Measurements from ENCODE around the gene CEMIP.

CEMIP gene

GRCh38 chr15:80778964-80779657 is at the start of gene CEMIP:
Gene CEMIP (plus strand): TSS chr15:80779370. CDS start chr15:80873880, 94,510 bp downstream.
- Histone ChIP-seq H3K4me3 (ENCODE audit: low read depth, low read length) (peak within 1 kb of the TSS; percentile 51), H3K27ac (ENCODE audit: extremely low read depth, low read depth, low read length) (no peak within 1 kb of the TSS), H3K9me3 (ENCODE audit: control insufficient read depth, insufficient read depth, low read depth, low read length) (no peaks in the 10 kb centered on the region), H3K4me1 (ENCODE audit: control insufficient read depth, insufficient read depth, low read length) (peaks cover 15% of the 10 kb centered on the region), H3K36me3 (ENCODE audit: control insufficient read depth in 2 of 2, insufficient read depth in 1 of 2, low read length in 2 of 2) (no peaks in the 10 kb centered on the region)
- POLR2A ChIA-PET: interaction anchor here (0.8 to 2.1 kb wide), 5 partner anchors 176 to 222 kb away, joined by 3 to 8 read pairs (median 4); no protein-coding TSS in a partner anchor
- CTCF ChIA-PET: interaction anchor here (0.5 to 6.6 kb wide), 76 partner anchors 8 to 982 kb away, joined by 3 to 203 read pairs (median 4); no protein-coding TSS in a partner anchor
- TF ChIP-seq MEIS1 (CRISPR knock-in tag; IDR thresholded peaks at IDR 0.05; ENCODE audit: borderline replicate concordance) (no peak), ZNF324 (tag by site-specific recombination; IDR thresholded peaks at IDR 0.05) (peak; percentile 36; the same call in 1 of the 2 replicates), GLIS2 (tag by site-specific recombination; IDR thresholded peaks at IDR 0.05) (peak; percentile 75), GLI4 (tag by site-specific recombination; IDR thresholded peaks at IDR 0.05) (no peak), ZBTB6 (tag by site-specific recombination; IDR thresholded peaks at IDR 0.05) (peak; percentile 25; the same call in 1 of the 2 replicates), ZNF214 (tag by site-specific recombination; IDR thresholded peaks at IDR 0.05; ENCODE audit: borderline replicate concordance) (no peak), CTCF (tag by site-specific recombination; IDR thresholded peaks at IDR 0.05) (peak; percentile 66), ZNF660 (tag by site-specific recombination; IDR thresholded peaks at IDR 0.05) (peak; percentile 93), PRDM4 (tag by site-specific recombination; IDR thresholded peaks at IDR 0.05) (peak; percentile 76), ZFHX2 (tag by site-specific recombination; conservative IDR thresholded peaks at IDR 0.05) (peak; percentile 93), ZSCAN4 (tag by site-specific recombination; IDR thresholded peaks at IDR 0.05) (no peak), ZNF488 (tag by site-specific recombination; IDR thresholded peaks at IDR 0.05) (no peak), KLF17 (tag by site-specific recombination; IDR thresholded peaks at IDR 0.05) (peak; percentile 70), ZNF600 (tag by site-specific recombination; IDR thresholded peaks at IDR 0.05) (0 out of 2 replicates have a peak, but pooled peaks have one; percentile 20), EGR2 (tag by site-specific recombination; IDR thresholded peaks at IDR 0.05; ENCODE audit: low read depth) (peak; percentile 90), ZNF37A (tag by site-specific recombination; IDR thresholded peaks at IDR 0.05) (no peak), ZNF768 (tag by site-specific recombination; IDR thresholded peaks at IDR 0.05) (no peak), ZNF157 (tag by site-specific recombination; IDR thresholded peaks at IDR 0.05) (no peak), ZNF350 (tag by site-specific recombination; IDR thresholded peaks at IDR 0.05) (no peak), KLF1 (tag by site-specific recombination; IDR thresholded peaks at IDR 0.05) (0 out of 2 replicates have a peak, but pooled peaks have one; percentile 44), ZNF24 (tag by site-specific recombination; IDR thresholded peaks at IDR 0.05) (no peak), ZSCAN23 (tag by site-specific recombination; IDR thresholded peaks at IDR 0.05) (no peak), ZBTB17 (tag by site-specific recombination; IDR thresholded peaks at IDR 0.05) (no peak), ZNF391 (tag by site-specific recombination; IDR thresholded peaks at IDR 0.05; ENCODE audit: borderline replicate concordance, low read depth) (no peak), ZIC2 (tag by site-specific recombination; IDR thresholded peaks at IDR 0.05) (peak; percentile 88), ZNF623 (tag by site-specific recombination; IDR thresholded peaks at IDR 0.05) (no peak), ZFP37 (tag by site-specific recombination; IDR thresholded peaks at IDR 0.05) (no peak), ZBTB8A (tag by site-specific recombination; IDR thresholded peaks at IDR 0.05) (peak; percentile 87)

All from HEK293 (cell line).